HG02642 (cell line): Measurements from ENCODE around the gene LBH.

Experiments used
- ATAC-seq: cut with Tn5 transposase; IDR thresholded peaks from one replicate; pipeline ENCODE4 v1.9.1; 2021; ENCODE audit warnings: mild to moderate bottlenecking; ENCODE audit not compliant: unreplicated experiment, poor library complexity

LBH gene

DNA sequence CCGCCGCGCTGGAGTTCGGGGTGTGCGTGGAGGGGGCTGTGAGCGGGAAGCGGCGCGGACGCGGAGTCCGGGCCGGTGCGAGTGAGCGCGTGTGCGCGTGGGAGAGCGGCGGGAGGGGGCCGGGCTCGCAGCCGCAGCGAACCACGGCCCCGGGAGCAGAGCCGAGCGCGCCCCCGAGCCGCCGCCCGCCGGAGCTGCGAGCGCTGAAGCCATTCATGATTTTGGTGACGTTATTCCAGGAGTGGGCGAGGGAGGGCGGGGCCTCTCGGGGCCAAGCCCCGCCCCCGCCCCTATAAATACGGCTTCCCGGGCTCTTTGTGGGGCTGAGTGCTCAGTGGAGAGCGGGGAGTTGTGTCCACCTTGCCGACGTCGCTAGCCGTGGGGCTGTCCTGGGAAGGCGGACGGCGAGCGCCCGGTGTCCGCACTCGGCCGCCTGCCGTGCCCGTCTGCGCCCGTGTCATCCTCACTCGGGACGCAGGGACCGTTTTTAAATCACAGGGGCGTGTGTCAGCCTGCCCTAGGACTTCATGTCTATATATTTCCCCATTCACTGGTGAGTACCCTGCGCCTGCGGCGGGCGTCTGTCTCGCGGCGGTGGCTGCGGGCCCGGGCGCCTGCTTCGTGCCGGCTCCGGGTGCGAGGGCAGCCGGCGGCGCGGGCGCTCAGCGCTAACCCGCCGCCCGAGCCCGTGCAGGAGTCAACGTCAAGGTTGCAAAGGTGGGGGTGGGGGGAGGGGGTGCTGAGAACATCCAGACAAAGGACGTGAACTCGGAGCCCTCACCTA is at the start of gene LBH:
Gene LBH (plus strand): TSS at position 323 of the 784 bp plus-strand sequence. CDS start 205 bp downstream, at position 528.
- ATAC-seq, result peak; percentile 50

DNA sequence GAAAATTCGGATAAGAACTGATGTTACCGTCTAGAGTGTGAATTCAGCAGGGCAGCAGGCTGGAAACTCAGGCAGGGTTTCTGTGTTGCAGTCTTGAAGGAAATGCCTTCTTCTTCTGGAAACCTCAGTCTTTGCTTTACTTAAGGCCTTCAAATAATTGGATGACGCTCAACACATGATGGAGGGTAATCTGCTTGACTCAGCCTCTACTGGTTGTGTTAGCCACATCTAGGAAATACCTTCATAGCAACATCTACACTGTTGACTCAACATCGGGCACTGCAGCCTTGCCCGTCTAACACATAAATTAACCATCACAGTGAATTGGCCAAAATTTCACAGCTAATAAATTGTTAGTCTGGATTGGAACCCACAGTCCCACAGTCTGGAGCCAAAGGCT is 47.3 kb upstream of the LBH start:
- ATAC-seq, result no peak

- no peak for ATAC-seq
These were observed 46.2 kb upstream of the LBH start for GRCh38 chr2:30185178-30185577.

- ATAC-seq, result no peak
These were observed 43.0 kb upstream of the LBH start for GRCh38 chr2:30188292-30188691.

DNA sequence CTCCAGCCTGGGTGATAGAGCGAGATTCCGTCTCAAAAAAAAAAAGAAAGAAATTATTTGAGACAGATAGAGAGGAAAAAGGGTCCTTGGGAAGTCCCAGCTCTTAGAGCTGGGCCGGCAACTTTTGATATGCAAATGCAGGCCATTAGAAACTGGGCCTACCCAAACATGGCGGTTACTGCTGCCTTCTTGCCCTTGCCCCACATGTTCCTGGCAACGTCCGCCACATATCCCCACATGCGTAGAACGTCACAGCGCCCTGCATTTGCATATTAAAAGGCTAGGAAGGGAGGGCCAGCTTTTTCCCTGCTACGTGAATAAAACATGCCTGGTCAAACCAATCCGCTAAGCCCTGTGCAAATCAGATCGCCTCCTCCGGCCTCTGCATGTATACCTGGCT is 40.7 kb upstream of the LBH start:
- ATAC-seq, result no peak

- ATAC-seq, result no peak
These were observed 40.2 kb upstream of the LBH start for GRCh38 chr2:30191107-30191506.

GRCh38 chr2:30191819-30192271 is 39.5 kb upstream of the LBH start:
- no peak for ATAC-seq

DNA sequence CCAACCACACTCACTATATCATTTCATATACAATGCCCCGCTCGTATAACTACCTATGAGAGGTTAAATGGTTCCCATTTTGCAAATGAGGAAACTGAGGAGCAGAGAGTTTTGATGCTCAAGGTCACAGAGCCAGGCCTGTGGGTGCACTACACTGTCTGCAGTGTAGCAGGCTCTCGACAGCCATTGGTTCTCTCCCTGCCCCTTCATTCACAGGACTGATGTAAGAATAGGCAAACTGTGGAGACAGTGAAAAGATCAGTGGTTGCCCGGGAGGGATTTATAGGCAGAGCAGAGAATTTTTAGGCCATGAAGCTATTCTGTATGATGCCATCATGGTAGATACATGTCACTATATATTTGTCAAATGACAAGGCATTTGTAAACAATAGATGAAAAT is 39.0 kb upstream of the LBH start:
- no peak for ATAC-seq

DNA sequence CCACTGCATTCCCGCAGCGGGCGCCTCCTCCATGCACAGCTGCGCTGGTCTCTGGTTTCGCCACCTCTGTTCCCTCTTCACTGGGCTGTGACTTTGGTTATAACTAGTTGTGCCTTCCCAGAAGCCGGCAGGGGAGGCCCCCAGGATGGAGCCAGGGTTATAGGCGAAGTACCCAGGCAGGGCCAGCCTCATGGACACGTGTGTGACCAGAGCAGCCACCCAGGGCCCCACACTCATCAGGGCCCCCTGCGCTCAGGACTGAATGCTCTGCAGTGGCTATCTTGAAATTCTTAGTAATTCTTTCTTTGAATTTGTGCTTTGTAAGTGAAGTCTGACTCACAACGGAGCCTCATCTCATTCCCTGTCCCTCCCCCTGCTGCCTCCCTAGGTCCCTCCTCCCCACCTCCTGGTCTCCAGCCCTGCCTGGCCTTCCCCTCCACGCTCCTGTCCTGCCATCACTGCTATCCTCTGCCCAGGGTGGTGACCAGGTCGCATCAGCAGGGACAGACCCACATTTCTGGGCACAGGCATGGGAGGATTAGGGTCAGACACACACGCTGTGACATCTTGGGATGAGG is 38.1 kb upstream of the LBH start:
- ATAC-seq, result no peak

GRCh38 chr2:30194421-30194820 is 36.9 kb upstream of the LBH start:
- ATAC-seq, result no peak

GRCh38 chr2:30195016-30195415 is 36.3 kb upstream of the LBH start:
- no peak for ATAC-seq

- ATAC-seq, result no peak
These were observed 33.7 kb upstream of the LBH start for GRCh38 chr2:30197570-30198192.

GRCh38 chr2:30201990-30202389 is 29.3 kb upstream of the LBH start:
- ATAC-seq, result no peak

DNA sequence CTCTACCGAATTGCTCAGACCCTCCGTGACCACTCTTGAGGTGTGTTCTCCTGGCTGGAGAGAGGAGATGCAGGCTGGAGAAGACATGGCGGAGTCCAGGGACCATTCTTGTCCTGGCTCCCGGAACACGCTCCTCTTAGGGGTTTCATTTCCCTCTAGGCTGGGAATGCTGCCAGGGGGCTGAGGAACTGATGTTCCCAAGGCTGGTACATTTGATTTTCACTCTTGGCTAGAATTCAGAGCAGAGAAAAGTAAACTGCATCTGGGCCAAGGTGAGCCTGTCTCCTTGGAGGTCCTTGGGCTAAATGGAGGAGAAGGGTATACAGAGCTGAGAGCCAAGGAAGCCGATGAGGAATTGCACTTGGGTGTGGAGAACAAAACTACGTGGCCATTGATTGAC is 28.2 kb upstream of the LBH start:
- no peak for ATAC-seq

- ATAC-seq, result no peak
These were observed 27.1 kb upstream of the LBH start for GRCh38 chr2:30204281-30204680.

DNA sequence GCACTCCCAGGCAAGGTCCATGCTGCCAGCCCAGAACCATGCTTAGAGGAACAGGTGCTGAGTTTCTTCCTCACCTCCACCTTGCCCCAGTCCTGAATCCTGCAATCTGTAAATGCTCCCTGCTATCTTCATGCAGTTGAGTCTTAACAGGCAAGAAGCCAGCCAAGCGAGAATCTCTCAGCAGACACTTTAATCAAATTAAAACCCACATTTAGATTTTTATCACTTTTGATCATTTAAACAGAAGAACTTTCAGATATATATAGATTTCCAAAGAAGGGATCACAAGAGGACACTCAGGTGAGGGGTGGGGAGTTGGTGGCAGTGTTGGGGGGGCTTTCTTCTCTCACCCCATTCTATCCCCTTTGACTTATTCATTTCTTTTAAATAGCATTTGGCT is 25.9 kb upstream of the LBH start:
- ATAC-seq, result no peak

DNA sequence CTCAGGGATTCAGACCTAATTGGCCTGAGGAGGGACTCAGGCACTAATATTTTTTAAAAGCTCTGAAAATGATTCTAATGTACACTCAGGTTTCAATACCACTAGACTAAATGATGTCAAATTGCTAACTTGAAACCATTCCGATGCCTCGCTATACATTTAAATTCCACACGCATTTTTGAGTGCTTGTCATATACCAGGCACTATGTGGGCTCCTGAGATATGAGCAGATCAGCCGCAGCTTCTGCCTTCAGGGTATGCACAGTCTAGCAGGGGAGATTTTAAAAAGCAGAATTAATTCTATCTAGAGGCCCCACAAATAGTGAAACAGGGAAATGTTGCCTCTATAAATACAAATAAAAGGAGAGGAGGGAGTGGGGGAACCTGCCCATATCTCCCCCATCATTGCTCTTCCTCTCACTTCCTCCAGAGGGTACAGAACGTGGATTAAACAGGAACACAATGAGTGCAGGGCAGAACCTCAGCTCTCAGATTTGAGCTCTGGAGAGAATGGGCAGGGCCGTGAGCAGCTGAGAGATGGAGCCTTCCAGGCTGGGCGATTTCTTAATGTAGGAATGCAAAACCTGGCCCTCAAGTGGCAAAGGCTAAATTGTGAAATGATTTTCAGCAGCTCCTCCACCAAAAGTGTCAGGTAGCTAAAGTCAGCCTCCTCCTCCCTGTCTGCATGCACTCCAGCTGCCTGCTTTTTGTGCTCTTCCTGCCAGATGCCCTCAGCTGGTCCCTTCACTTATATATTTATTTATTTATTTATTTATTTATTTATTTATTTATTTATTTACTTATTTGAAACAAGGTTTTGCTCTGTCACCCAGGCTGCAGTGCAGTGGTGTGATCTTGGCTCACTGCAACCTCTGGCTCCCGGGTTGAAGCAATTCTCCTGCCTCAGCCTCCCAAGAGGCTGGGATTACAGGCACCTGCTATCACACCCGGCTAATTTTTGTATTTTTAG is 24.6 kb upstream of the LBH start:
- no peak for ATAC-seq

DNA sequence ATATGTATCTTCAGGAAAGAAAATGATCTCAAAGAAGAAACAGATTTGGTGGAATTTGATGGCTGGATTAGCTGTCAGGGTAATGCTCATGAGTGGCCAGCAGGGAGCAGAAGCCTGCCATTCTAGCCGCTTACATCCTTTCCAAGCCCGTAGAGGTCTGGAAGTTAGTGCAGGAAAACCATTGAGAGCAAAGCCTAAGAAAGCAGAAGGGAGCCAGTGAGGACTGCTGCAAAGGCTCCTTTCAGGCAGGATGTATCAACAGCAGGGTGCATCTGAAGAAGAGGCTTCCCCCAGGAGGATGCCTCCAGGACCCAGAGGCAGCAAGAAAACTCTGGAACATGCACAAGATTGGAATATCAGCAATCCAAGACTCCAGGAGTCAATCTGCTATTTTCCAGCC is 22.9 kb upstream of the LBH start:
- ATAC-seq, result no peak

DNA sequence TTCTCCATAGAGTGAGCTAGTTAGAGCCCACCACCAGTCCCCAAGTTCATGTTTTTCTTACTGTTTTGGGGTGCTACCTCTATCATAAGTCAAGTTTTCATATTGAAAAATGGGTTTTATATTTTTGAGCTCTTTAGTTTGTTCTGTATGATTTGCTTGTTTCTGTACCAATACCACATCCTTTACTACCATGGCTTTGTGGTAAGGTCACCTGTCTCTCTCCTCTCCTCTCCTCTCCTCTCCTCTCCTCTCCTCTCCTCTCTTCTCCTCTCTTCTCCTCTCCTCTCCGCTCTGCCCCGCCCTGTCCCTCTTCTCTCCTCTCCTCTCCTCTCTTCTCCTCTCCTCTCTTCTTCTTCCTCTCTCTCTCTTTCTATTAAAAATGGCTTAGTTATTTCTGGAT is 22.1 kb upstream of the LBH start:
- ATAC-seq, result no peak

DNA sequence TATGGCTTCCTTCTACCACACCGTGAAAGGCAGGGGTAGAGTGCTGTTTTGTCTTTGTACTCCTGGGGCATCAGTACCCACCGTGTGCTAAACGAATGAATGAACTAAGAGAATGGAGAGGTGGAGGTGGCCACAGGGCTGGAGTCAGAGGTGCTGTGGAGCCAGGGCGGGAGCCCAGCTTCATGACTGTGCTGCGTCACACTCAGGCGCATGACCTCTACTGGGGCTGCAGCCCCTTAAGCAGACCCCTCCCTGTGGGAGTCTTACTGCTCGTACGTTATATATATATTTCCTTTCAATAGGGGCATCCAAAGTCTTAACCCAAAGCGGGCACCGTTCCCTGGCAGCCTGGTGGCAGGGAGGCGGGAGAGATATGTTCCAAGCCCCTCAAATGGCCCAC is 18.0 kb upstream of the LBH start:
- ATAC-seq, result no peak
